H1 (cell line): ENCODE measurements around the gene CYBB. TPM values are rescaled to one million over a fixed set of nuclear protein-coding genes. Genes with fewer than 3 reads are reported as not detected.

ENCODE experiments used
- ASH2L ChIP-seq: fragments of 200-600, 300-600 bp; sonication (generic); IDR thresholded peaks from one replicate; pipeline ENCODE4 v1.7.1; 2017; ENCODE audit warnings: low read length
- BACH1 ChIP-seq: IDR thresholded peaks from 2 replicates; pipeline ENCODE4 v1.6.1; 2012; ENCODE audit warnings: low read length, improper control_type of control experiment
- BCL11A ChIP-seq, 2 experiments: IDR thresholded peaks; one replicate each; pipeline ENCODE4 v1.6.1; 2011; ENCODE audit warnings: low read depth in 2 of 2, low read length in 2 of 2, mild to moderate bottlenecking in 2 of 2
- GABPA ChIP-seq: IDR thresholded peaks from 2 replicates; pipeline ENCODE4 v1.6.1; 2011; ENCODE audit warnings: mild to moderate bottlenecking, low read length, moderate library complexity, borderline replicate concordance; ENCODE audit not compliant: insufficient read depth
- GTF2F1 ChIP-seq: IDR thresholded peaks from 2 replicates; pipeline ENCODE4 v1.6.1; 2012; ENCODE audit warnings: low read depth, low read length, improper control_type of control experiment, borderline replicate concordance
- JUND ChIP-seq: IDR thresholded peaks from 2 replicates; pipeline ENCODE4 v1.6.1; 2011; ENCODE audit warnings: mild to moderate bottlenecking, improper control_type of control experiment, low read length
- KDM1A ChIP-seq: fragments of 200-600, 300-600 bp; sonication (generic); IDR thresholded peaks from 2 replicates; pipeline ENCODE4 v1.7.1; 2016; ENCODE audit warnings: mild to moderate bottlenecking, low read length, borderline replicate concordance
- RAD21 ChIP-seq, 2 experiments: IDR thresholded peaks in 1 of 2; conservative IDR thresholded peaks in 1 of 2; 2 replicates each; pipeline ENCODE4 v1.6.1; 2011; ENCODE audit warnings: low read depth in 2 of 2, low read length in 2 of 2, improper control_type of control experiment in 1 of 2, inconsistent platforms in 1 of 2, mild to moderate bottlenecking in 1 of 2, moderate library complexity in 1 of 2
- RFX5 ChIP-seq: IDR thresholded peaks from 2 replicates; pipeline ENCODE4 v1.6.1; 2011; ENCODE audit warnings: low read depth, low read length, improper control_type of control experiment, borderline replicate concordance
- RXRA ChIP-seq: IDR thresholded peaks from 2 replicates; pipeline ENCODE4 v1.6.1; 2011; ENCODE audit warnings: low read depth, mild to moderate bottlenecking, low read length, moderate library complexity; ENCODE audit not compliant: insufficient read depth
- TAF1 ChIP-seq: IDR thresholded peaks from 2 replicates; pipeline ENCODE4 v1.6.1; 2011; ENCODE audit warnings: mild to moderate bottlenecking, low read depth, low read length
- polyA plus RNA-seq, 7 experiments: library from polyadenylated mRNA; depleted of rRNA in 3 of 7; stranded (reverse) in 5 of 7; unstranded in 2 of 7; fragments of >200 nt in 5 of 7; fragments of 200-250 nt in 2 of 7; gene quantifications; 1 replicate in 5 of 7; 2 replicates in 1 of 7; 4 replicates in 1 of 7; pipeline versions ENCODE4 v1.2.1 to v1.2.3, GENCODE V29; 2011 to 2013; ENCODE audit warnings: missing spikeins in 2 of 7, mixed read lengths in 2 of 7
- total RNA-seq: library from RNA; stranded (reverse); fragmentation: NEBNext Ultra II Directional; extraction: Animal tissue kit (Norgen Biotek cat#: 25700); gene quantifications from 2 replicates; pipeline ENCODE4 v1.2.1, GENCODE V29; 2021
- TF ChIP-seq, protein P1 (sequence below): fragments of 300-600 bp; sonication (generic); IDR thresholded peaks from 2 replicates; pipeline ENCODE4 v1.7.1; 2012; ENCODE audit warnings: low read length, moderate library complexity, mild to moderate bottlenecking, inconsistent platforms; ENCODE audit not compliant: insufficient replicate concordance

The CYBB gene
- total and polyA plus RNA-seq, 2 of the 8 experiments (the other 6 are each of a cell fraction or from before 2014, with no cell fraction given): 0.03 to 0.09 TPM

DNA sequence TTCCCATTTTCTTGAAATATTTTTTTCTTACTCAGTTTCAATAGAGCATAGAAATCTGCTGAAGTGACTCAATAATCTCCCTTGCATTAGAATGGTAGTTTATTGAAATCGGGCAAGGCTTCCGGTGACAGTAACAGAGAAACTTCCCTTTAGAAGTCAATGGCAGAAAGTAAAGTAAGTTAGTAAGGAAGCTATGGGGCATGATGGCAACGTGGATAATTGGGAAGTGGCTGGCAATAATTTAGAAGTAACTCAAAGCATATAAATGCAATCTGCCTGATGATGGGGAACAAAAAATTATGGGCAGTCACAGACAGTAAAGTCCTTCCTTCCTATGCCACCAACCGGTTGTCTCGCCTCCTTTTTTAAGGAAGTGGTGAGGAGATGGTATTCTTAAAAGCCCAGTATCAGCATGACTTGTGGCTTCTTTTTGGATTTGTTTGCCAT lies 7.6 kb downstream of the CYBB start (continued):
- TF ChIP-seq, protein P1, sequence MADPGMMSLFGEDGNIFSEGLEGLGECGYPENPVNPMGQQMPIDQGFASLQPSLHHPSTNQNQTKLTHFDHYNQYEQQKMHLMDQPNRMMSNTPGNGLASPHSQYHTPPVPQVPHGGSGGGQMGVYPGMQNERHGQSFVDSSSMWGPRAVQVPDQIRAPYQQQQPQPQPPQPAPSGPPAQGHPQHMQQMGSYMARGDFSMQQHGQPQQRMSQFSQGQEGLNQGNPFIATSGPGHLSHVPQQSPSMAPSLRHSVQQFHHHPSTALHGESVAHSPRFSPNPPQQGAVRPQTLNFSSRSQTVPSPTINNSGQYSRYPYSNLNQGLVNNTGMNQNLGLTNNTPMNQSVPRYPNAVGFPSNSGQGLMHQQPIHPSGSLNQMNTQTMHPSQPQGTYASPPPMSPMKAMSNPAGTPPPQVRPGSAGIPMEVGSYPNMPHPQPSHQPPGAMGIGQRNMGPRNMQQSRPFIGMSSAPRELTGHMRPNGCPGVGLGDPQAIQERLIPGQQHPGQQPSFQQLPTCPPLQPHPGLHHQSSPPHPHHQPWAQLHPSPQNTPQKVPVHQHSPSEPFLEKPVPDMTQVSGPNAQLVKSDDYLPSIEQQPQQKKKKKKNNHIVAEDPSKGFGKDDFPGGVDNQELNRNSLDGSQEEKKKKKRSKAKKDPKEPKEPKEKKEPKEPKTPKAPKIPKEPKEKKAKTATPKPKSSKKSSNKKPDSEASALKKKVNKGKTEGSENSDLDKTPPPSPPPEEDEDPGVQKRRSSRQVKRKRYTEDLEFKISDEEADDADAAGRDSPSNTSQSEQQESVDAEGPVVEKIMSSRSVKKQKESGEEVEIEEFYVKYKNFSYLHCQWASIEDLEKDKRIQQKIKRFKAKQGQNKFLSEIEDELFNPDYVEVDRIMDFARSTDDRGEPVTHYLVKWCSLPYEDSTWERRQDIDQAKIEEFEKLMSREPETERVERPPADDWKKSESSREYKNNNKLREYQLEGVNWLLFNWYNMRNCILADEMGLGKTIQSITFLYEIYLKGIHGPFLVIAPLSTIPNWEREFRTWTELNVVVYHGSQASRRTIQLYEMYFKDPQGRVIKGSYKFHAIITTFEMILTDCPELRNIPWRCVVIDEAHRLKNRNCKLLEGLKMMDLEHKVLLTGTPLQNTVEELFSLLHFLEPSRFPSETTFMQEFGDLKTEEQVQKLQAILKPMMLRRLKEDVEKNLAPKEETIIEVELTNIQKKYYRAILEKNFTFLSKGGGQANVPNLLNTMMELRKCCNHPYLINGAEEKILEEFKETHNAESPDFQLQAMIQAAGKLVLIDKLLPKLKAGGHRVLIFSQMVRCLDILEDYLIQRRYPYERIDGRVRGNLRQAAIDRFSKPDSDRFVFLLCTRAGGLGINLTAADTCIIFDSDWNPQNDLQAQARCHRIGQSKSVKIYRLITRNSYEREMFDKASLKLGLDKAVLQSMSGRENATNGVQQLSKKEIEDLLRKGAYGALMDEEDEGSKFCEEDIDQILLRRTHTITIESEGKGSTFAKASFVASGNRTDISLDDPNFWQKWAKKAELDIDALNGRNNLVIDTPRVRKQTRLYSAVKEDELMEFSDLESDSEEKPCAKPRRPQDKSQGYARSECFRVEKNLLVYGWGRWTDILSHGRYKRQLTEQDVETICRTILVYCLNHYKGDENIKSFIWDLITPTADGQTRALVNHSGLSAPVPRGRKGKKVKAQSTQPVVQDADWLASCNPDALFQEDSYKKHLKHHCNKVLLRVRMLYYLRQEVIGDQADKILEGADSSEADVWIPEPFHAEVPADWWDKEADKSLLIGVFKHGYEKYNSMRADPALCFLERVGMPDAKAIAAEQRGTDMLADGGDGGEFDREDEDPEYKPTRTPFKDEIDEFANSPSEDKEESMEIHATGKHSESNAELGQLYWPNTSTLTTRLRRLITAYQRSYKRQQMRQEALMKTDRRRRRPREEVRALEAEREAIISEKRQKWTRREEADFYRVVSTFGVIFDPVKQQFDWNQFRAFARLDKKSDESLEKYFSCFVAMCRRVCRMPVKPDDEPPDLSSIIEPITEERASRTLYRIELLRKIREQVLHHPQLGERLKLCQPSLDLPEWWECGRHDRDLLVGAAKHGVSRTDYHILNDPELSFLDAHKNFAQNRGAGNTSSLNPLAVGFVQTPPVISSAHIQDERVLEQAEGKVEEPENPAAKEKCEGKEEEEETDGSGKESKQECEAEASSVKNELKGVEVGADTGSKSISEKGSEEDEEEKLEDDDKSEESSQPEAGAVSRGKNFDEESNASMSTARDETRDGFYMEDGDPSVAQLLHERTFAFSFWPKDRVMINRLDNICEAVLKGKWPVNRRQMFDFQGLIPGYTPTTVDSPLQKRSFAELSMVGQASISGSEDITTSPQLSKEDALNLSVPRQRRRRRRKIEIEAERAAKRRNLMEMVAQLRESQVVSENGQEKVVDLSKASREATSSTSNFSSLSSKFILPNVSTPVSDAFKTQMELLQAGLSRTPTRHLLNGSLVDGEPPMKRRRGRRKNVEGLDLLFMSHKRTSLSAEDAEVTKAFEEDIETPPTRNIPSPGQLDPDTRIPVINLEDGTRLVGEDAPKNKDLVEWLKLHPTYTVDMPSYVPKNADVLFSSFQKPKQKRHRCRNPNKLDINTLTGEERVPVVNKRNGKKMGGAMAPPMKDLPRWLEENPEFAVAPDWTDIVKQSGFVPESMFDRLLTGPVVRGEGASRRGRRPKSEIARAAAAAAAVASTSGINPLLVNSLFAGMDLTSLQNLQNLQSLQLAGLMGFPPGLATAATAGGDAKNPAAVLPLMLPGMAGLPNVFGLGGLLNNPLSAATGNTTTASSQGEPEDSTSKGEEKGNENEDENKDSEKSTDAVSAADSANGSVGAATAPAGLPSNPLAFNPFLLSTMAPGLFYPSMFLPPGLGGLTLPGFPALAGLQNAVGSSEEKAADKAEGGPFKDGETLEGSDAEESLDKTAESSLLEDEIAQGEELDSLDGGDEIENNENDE: no peak
- no peak for TF ChIP-seq KDM1A
- no peak for TF ChIP-seq JUND
- TF ChIP-seq BACH1: no peak
- TF ChIP-seq RAD21 (IDR thresholded peaks at IDR 0.05 in 1 of 2, conservative IDR thresholded peaks at IDR 0.05 in 1 of 2; ENCODE audit: low read depth in 2 of 2, low read length in 2 of 2): no peak
- TF ChIP-seq RFX5: no peak
- TF ChIP-seq GABPA: no peak
- TF ChIP-seq BCL11A (IDR thresholded peaks at IDR 0.05; ENCODE audit: low read depth in 2 of 2, low read length in 2 of 2): no peak
- TF ChIP-seq GTF2F1: no peak
- TF ChIP-seq ASH2L: no peak
- no peak for TF ChIP-seq TAF1
- no peak for TF ChIP-seq RXRA
